Immature natural killer cell (primary cell): ENCODE results near the gene AKAP13. TPM values are rescaled to one million over a fixed set of nuclear protein-coding genes. Genes with fewer than 3 reads are reported as not detected.

Experiments
- DNase-seq, 3 donors: peaks; one replicate each; pipeline ENCODE4 v3.0.0; 2022; ENCODE audit warnings: mixed read lengths in 1 of 3
- H3K27ac Mint-ChIP-seq, 6 donors: one replicate each; pipeline ENCODE4 v1.8.0; 2020; ENCODE audit warnings: mixed read lengths in 6 of 6, mild to moderate bottlenecking in 5 of 6, inconsistent platforms in 4 of 6, moderate library complexity in 3 of 6
- H3K27me3 Mint-ChIP-seq, 3 donors: one replicate each; pipeline ENCODE4 v1.8.0; 2020 to 2021; ENCODE audit warnings: low read depth in 3 of 3, mild to moderate bottlenecking in 3 of 3, mixed read lengths in 3 of 3, moderate library complexity in 3 of 3, inconsistent platforms in 1 of 3
- H3K36me3 Mint-ChIP-seq, 3 donors: one replicate each; pipeline ENCODE4 v1.8.0; 2020; ENCODE audit warnings: mixed read lengths in 3 of 3, inconsistent platforms in 2 of 3, mild to moderate bottlenecking in 2 of 3
- H3K4me1 Mint-ChIP-seq, 2 donors: one replicate each; pipeline ENCODE4 v1.8.0; 2020; ENCODE audit warnings: inconsistent platforms in 2 of 2, mild to moderate bottlenecking in 2 of 2, mixed read lengths in 2 of 2, moderate library complexity in 1 of 2
- H3K4me3 Mint-ChIP-seq, 5 donors: one replicate each; pipeline ENCODE4 v1.8.0; 2020; ENCODE audit warnings: mild to moderate bottlenecking in 5 of 5, mixed read lengths in 5 of 5, inconsistent platforms in 3 of 5, moderate library complexity in 3 of 5
- H3K9me3 Mint-ChIP-seq, 6 donors: one replicate each; pipeline ENCODE4 v1.8.0; 2020; ENCODE audit warnings: mild to moderate bottlenecking in 6 of 6, mixed read lengths in 6 of 6, inconsistent platforms in 4 of 6, moderate library complexity in 3 of 6
- polyA plus RNA-seq, 3 donors: library from polyadenylated mRNA; unstranded; fragments of 300-500 nt; fragmentation: Illumina TruSeq; gene quantifications; one replicate each; pipeline ENCODE4 v1.2.3, GENCODE V29; 2021

Gene AKAP13
- polyA plus RNA-seq, 3 donors from 2014 or later, result 104 to 327 (median 112) TPM

GRCh38 chr15:85711580-85712192 is 331.3 kb downstream of the AKAP13 start:
- H3K27ac Mint-ChIP-seq, result peak overlapping the region; percentile 4 to 87 (median 78)
- DNase-seq, result no peak
- H3K27me3 Mint-ChIP-seq, result peaks cover 0 to 19% (median 2%) of the 10 kb centered on the region in 3 donors
- H3K36me3 Mint-ChIP-seq, result peaks cover 17 to 63% (median 42%) of the 10 kb centered on the region in 3 donors
- no peak overlapping the region for H3K4me3 Mint-ChIP-seq
- no peaks in the 10 kb centered on the region for H3K9me3 Mint-ChIP-seq
- H3K4me1 Mint-ChIP-seq, result peaks cover 60 to 89% of the 10 kb centered on the region in 2 donors

GRCh38 chr15:85716261-85716660 is 335.9 kb downstream of the AKAP13 start:
- peaks cover 22 to 79% (median 59%) of the 10 kb centered on the region in 3 donors for H3K36me3 Mint-ChIP-seq
- DNase-seq, result no peak
- H3K27ac Mint-ChIP-seq, result peak overlapping the region; percentile 67 to 83 (median 74)
- H3K4me1 Mint-ChIP-seq, result peaks cover 37 to 56% of the 10 kb centered on the region in 2 donors
- H3K4me3 Mint-ChIP-seq, result no peak overlapping the region
- peaks cover 0 to 5% (median 0%) of the 10 kb centered on the region in 3 donors for H3K27me3 Mint-ChIP-seq
- no peaks in the 10 kb centered on the region for H3K9me3 Mint-ChIP-seq

- DNase-seq, result no peak
- Mint-ChIP-seq H3K36me3 (peaks cover 19 to 78% (median 58%) of the 10 kb centered on the region in 3 donors), H3K27ac (peak overlapping the region; percentile 30 to 80 (median 72)), H3K4me3 (no peak overlapping the region), H3K27me3 (peaks cover 0 to 2% (median 0%) of the 10 kb centered on the region in 3 donors), H3K4me1 (peaks cover 31 to 47% of the 10 kb centered on the region in 2 donors), H3K9me3 (no peaks in the 10 kb centered on the region)
These were observed 336.8 kb downstream of the AKAP13 start for GRCh38 chr15:85717212-85717611.

- Mint-ChIP-seq H3K9me3 (no peaks in the 10 kb centered on the region), H3K4me3 (no peak overlapping the region), H3K27ac (peak overlapping the region in 5 of 6 donors; percentile 10 to 71 (median 34)), H3K36me3 (peaks cover 24 to 79% (median 62%) of the 10 kb centered on the region in 3 donors), H3K4me1 (peaks cover 30 to 44% of the 10 kb centered on the region in 2 donors), H3K27me3 (no peaks in the 10 kb centered on the region)
- no peak for DNase-seq
These were observed 338.0 kb downstream of the AKAP13 start for GRCh38 chr15:85718271-85718971.

GRCh38 chr15:85718981-85719380 is 338.6 kb downstream of the AKAP13 start:
- no peak for DNase-seq
- Mint-ChIP-seq H3K36me3 (peaks cover 25 to 75% (median 61%) of the 10 kb centered on the region in 3 donors), H3K4me1 (peaks cover 27 to 44% of the 10 kb centered on the region in 2 donors), H3K4me3 (no peak overlapping the region), H3K27ac (peak overlapping the region; percentile 34 to 81 (median 63)), H3K9me3 (no peaks in the 10 kb centered on the region), H3K27me3 (peaks cover 0 to 1% (median 0%) of the 10 kb centered on the region in 3 donors)

- no peaks in the 10 kb centered on the region for H3K9me3 Mint-ChIP-seq
- no peak overlapping the region for H3K4me3 Mint-ChIP-seq
- H3K4me1 Mint-ChIP-seq, result peaks cover 13 to 43% of the 10 kb centered on the region in 2 donors
- H3K36me3 Mint-ChIP-seq, result peaks cover 27 to 80% (median 59%) of the 10 kb centered on the region in 3 donors
- DNase-seq, result no peak
- peak overlapping the region; percentile 6 to 89 (median 82) for H3K27ac Mint-ChIP-seq
- peaks cover 0 to 5% (median 2%) of the 10 kb centered on the region in 3 donors for H3K27me3 Mint-ChIP-seq
These were observed 342.2 kb downstream of the AKAP13 start for GRCh38 chr15:85722374-85723152.

GRCh38 chr15:85723960-85724945 is 343.9 kb downstream of the AKAP13 start:
- H3K36me3 Mint-ChIP-seq, result peaks cover 28 to 78% (median 60%) of the 10 kb centered on the region in 3 donors
- DNase-seq, result peak in 1 of 3 donors; percentile 50
- no peaks in the 10 kb centered on the region for H3K9me3 Mint-ChIP-seq
- peaks cover 0 to 7% (median 4%) of the 10 kb centered on the region in 3 donors for H3K27me3 Mint-ChIP-seq
- H3K4me3 Mint-ChIP-seq, result peak overlapping the region in 1 of 5 donors; percentile 38
- peak overlapping the region; percentile 70 to 97 (median 86) for H3K27ac Mint-ChIP-seq
- H3K4me1 Mint-ChIP-seq, result peaks cover 13 to 43% of the 10 kb centered on the region in 2 donors

GRCh38 chr15:85725019-85725418 is 344.6 kb downstream of the AKAP13 start:
- Mint-ChIP-seq H3K4me3 (no peak overlapping the region), H3K9me3 (no peaks in the 10 kb centered on the region), H3K36me3 (peaks cover 30 to 81% (median 58%) of the 10 kb centered on the region in 3 donors), H3K27me3 (peaks cover 0 to 10% (median 7%) of the 10 kb centered on the region in 3 donors), H3K4me1 (peaks cover 13 to 50% of the 10 kb centered on the region in 2 donors), H3K27ac (peak overlapping the region in 5 of 6 donors; percentile 70 to 97 (median 90))
- DNase-seq, result no peak

- peaks cover 32 to 82% (median 60%) of the 10 kb centered on the region in 3 donors for H3K36me3 Mint-ChIP-seq
These were observed 345.2 kb downstream of the AKAP13 start for GRCh38 chr15:85725564-85725963.

GRCh38 chr15:85726454-85726853 is 346.1 kb downstream of the AKAP13 start:
- Mint-ChIP-seq H3K4me3 (no peak overlapping the region), H3K36me3 (peaks cover 32 to 81% (median 60%) of the 10 kb centered on the region in 3 donors), H3K27ac (peak overlapping the region; percentile 6 to 86 (median 77)), H3K27me3 (peaks cover 0 to 10% (median 10%) of the 10 kb centered on the region in 3 donors), H3K4me1 (peaks cover 10 to 62% of the 10 kb centered on the region in 2 donors), H3K9me3 (no peaks in the 10 kb centered on the region)
- DNase-seq, result no peak

More at GRCh38 chr15:85725564-85725963, 345.2 kb downstream of the AKAP13 start:
- H3K27me3 Mint-ChIP-seq, result peaks cover 0 to 10% (median 8%) of the 10 kb centered on the region in 3 donors
- no peak overlapping the region for H3K4me3 Mint-ChIP-seq
- H3K27ac Mint-ChIP-seq, result peak overlapping the region; percentile 6 to 86 (median 66)
- no peaks in the 10 kb centered on the region for H3K9me3 Mint-ChIP-seq
- peaks cover 14 to 55% of the 10 kb centered on the region in 2 donors for H3K4me1 Mint-ChIP-seq
- no peak for DNase-seq

GRCh38 chr15:85727068-85727467 is 346.7 kb downstream of the AKAP13 start:
- DNase-seq, result no peak
- H3K27ac Mint-ChIP-seq, result peak overlapping the region; percentile 6 to 81 (median 62)
- peaks cover 0 to 10% (median 10%) of the 10 kb centered on the region in 3 donors for H3K27me3 Mint-ChIP-seq
- H3K36me3 Mint-ChIP-seq, result peaks cover 32 to 77% (median 58%) of the 10 kb centered on the region in 3 donors
- no peaks in the 10 kb centered on the region for H3K9me3 Mint-ChIP-seq
- no peak overlapping the region for H3K4me3 Mint-ChIP-seq
- peaks cover 10 to 64% of the 10 kb centered on the region in 2 donors for H3K4me1 Mint-ChIP-seq
